Activated CD4-positive, alpha-beta T cell treated with anti-CD3 and anti-CD28 coated beads, Interleukin-2, amount 50 U/mL, for 24 hours (primary cell): ENCODE results near the gene DNMT3A.
A peak's percentile ranks its signal among the peaks of the same experiment; 100 is the strongest.
"Not testable (repeated sequence)": the region's sequence is repeated elsewhere in the genome, so short reads cannot be mapped to it uniquely, and the experiment has no call there.

Source experiments
- DNase-seq, 2 donors: peaks; one replicate each; pipeline ENCODE4 v3.0.0-alpha.2; 2020; ENCODE audit warnings: low read depth in 1 of 2, low spot score in 1 of 2

DNMT3A gene

DNA sequence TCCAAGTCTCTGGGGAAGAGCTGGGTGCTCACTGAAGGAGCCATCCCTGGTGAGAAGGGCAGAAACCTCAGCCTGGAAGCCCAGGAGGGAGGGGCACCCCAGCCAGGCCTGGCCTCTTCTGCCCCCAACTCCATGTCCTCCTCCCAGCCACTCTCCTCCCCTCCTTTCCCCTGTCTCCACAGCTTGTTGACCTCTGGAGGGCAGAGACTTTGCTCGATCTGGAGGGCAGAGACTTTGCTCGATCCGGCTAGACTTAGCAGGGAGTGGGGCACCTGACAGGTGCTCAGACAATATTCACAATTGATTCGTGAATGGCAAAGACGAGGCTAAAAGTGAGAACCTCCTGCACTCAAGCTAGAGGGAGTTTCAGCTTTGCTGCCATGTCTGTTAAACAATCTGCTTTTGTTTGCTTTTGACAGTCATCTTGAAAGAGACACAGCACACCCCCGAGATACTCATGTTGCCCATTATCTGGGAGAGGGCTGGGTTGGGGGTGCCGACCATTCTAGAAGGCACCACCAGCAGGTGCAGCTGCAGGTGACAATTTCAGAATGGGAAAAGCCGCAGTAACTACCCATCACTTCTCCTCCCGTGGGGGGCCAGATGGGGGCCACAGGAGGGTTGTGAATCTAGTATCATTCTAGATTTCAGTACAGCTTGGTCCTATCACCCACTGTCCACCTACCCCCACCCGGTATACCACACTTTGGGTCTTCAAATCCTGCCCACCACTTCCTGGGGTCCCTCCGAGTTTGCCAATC, 54.8 kb downstream of the DNMT3A start:
- no peak for DNase-seq

DNA sequence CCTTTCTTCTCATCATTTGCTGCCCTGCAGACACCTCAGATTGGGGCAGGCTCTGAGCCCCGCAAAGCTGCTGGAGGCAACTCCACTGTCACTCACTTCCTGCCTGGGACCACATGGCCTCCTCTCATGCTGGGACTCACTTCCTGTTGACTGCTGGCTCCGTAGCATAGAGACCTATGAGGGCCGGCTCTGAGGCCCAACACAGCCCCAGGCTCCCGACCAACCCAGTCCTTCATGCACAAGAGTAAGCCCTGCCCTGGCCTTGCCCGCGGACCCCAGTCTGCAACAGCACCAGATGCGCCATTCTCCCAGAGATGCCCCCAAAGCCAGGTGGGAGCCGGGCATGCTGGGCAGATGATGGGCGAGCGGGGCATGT, 55.7 kb downstream of the DNMT3A start:
- peak in 1 of 2 donors; percentile 58 for DNase-seq

DNA sequence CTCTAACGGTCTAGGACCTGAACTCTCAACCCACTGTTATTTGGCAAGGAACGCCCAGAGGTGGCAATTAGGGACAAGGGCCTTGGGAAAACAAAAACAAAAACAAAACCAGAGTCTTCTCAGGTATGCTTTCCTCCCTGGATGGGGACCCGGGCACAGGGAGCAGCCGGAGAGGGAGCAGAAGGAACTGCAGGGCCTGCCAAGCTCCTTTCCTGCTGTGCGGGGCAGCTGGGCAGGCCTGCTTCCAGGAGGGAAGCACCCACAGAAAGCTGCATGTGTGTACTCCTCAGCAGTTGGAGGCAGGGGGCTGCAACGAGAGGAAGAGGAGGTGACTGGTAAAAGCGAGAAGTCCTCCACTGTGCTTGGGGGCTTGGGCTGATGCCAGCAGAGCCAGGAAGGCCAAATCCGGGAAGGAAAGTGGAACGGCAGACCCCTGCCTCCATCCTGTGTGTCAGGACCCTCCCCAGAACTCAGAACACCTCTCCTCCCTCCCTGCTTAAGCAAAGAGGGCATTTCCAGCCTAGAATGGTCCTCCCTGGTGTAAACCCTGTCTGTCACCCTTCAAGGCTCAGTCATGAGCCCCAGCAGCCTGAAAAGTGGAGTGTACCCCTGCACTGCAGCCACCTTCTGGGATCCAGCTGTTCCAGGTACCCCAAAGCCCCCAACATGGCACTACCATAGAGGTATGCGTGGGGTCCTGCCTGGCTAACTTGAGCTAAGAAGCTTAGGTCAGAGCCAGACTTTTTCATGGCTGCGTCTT, 56.3 kb downstream of the DNMT3A start:
- DNase-seq, result no peak

DNA sequence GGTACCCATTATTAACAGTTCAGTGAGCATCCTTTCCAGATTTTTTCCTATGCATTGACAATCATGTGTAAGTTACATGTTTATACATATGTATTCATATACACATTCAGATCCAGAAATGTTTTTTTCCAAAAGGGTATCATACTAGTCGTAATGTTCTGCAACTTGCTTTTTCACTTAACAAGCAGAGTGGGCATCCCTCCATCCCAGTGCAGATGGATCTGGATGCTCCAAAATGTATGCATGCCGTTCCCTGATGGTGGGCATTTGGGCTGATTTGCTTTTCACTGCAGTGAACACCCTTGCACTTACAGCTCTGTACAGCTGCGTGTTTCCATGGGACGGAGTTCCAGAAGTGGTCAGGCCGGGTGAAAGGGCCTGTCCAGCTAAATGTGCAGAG, 57.0 kb downstream of the DNMT3A start:
- DNase-seq, result no peak

DNA sequence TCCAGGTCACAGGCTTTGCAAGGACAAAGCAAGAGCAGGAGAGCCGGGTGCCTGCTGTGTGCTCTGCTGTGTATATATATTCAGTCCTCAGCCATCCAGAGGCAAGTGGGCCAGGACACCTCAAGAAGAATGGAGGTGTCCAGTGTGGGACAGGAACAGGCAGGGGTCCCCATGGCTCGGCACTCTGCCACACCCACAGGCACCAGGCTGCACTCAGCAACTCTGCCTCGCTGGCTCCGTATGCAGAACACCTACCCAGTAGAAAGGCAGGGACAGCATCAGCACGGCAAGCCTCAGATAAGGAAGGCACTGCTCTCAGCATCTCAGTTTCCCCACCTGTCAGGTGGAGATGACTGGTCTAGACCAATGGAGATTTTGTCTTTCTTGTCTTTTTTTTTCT, 57.8 kb downstream of the DNMT3A start:
- DNase-seq, result no peak

DNA sequence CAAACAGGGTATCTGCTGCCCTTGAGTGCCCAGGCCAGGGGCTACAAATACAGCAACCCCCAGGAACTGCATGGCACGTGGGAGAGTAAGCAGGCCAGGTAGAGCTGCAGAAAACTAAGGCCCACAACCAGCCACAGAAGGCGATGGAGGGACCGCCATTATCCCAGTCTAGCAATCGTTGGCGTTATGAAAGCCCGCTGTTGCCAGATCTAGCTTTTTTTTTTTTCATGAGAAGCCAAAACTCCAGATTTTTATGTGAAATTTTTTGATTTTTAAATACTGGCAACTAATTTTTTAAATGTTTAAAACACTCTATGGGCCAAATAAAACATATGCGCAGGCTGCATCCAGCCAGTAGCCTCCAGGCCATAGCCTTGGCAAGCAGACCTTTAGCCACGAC, 59.8 kb downstream of the DNMT3A start:
- no peak for DNase-seq

DNA sequence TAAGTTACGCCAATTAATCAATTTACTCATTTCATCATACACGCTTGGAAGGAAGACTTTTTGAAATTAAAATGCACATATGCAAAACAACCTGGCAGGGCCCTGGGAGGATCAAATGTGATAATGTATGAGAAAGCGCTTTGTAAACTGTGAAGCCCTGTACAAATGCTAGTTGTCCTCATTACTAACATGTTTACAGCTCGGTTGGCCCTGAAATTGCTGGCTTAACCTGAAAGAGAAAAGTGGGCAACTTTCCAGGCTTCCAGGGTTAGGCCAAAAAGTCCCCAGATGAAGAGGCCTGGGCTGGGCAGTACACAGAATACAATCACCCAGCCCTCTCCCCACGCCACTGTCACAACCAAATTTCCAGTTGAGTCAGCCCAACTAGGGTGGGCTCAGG, 60.2 kb downstream of the DNMT3A start:
- no peak for DNase-seq

DNA sequence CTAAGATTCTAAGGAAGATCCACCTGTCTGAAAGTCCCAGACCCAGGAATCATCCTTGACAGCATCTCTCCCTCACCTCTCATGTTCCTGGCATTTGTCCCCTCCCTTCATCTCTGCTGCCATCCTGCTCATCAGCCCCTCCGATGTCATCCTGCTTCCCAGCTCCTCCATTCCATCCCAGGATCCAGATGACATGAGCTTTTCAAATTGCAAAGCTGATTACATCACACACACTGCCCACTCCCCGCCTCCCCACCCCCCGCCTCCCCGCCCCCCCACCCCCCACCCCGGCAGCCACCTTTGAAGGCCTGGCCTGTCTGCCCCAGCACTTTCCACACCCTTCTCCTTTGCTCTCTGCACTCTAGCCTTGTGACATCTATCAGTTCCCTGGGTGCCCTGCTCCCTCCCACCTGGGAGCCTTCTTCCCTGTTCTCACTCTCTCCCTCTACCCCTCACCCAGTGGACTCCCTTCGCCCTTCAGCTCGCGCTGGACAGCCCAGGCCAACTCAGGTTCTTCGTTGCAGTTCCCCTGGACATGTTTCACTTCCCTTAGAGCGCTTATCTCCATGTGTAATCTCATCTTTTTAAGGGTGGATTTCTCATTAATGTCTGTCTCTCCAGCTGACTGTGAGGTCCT, 61.6 kb downstream of the DNMT3A start:
- no peak for DNase-seq

DNA sequence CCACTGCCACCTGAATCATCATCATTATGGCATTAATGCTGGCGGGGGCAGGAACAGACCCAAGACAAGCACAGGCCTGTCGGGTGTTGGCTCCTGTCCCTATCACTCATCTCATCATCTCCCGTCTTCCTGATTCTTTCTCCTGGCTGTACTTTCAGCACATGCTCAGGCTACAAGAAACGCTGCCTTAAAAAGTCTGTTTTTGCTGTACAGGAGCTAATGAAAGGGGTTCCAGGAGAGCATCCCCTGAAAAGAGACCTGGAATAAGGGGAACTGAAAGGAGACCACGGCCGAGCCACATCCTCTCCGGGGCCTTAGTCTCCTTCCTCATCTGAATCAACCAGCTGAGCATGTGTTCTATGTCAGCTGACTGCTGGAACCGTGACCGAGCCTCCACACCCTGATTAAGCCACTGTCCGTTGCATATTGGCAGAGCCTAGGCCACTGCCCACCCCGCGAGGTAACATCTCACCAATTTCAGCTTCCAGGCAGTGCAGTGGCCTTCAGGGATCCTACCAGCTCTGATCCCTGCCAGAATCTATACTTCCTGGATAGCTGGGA, 62.6 kb downstream of the DNMT3A start:
- no peak for DNase-seq

DNA sequence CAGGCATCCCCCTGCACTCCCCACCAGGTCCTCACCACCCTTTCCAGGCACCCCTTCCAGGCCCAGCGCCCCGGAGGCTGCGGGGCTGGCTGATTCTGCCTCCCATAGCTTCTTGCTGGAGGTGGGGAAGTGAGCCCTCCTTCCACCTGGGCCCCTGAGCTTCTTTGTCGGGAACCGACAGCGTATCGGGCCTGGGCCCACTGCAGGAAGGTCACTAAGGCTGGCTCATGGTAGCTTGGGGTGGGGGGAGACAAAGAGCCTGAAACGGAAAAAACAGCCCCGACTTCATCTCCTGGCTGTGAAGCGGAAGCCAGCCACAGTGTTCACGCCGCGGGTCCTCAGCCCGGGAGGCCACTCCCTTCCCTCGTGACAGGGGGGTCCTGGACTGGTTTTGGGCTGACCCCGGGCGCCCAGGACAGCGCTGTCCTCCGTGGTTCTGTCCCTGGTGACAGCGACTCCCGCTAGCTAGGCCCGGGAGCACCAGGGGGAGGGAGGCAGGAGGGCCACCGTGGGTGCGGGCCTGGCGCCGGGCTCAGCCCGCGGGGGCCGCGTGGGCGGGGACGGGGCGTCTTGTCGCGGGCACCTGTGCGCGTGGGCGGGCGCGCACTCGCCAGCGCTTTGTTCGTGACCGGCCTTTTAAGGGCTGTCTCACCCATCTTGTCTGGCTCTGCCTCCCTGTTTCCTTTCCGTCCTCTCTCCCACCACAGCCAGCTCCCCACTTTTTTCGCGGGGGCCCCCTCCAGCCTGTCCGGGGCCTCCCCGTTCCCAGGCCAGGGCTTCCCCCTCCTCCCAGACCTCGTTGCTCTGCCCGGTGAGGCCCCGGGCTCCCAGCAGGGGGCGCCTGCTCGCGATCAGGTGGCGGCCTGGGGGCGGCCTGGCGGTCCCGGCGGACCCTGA, 64.9 kb downstream of the DNMT3A start:
- peak; percentile 52 to 62 for DNase-seq

DNA sequence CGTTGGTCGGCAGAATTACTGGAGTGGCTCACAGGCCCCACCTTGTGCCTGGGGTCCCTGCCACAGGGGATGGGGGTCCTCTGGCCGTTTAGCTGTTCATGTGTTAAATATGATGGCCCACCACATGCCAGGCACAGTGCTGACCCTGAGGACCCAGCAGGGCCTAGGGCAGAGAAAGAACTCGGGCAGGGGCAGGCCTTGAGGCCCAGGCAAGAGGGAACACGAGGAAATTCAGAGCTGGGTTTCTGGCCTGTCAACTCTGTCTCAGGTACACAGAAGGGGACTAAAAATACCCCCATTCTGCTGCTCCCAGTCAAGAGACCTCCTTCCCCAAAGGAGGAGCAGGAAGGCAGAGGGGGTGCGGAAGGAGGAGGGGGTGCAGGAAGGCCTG, 66.2 kb downstream of the DNMT3A start:
- DNase-seq, result no peak

DNA sequence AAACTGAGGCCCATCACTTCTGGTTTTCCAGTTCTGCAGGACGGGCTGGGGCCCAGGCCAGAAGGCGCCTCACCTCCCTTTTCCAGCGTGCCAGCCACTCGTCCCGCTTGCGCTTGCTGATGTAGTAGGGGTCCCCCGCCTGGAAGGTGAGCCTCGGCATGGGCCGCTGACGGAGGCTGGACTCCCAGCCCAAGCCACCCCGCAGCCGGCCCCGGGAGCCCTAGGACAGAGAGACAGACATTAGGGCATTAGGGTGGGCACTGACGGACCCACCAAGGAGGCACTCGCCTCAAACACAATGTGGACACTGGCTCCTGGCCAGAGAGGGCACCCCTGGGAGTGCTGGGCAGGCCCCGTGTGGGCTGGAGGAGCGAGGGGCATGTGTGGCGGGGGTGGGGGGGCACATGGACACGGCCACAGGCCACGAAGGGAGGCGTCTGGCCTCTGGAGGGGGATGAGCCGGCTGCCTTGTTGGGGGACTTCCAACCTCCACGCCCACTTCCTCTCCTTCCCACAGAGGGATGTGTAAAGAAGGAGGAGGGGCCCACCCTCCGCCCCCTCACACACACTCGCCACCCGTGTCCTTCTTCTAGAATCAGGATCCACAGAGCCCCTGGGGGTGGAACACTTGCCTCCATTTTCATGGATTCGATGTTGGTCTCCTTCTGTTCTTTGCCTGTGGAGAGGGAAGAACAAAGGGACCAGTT, 66.7 kb downstream of the DNMT3A start:
- DNase-seq, result no peak

DNA sequence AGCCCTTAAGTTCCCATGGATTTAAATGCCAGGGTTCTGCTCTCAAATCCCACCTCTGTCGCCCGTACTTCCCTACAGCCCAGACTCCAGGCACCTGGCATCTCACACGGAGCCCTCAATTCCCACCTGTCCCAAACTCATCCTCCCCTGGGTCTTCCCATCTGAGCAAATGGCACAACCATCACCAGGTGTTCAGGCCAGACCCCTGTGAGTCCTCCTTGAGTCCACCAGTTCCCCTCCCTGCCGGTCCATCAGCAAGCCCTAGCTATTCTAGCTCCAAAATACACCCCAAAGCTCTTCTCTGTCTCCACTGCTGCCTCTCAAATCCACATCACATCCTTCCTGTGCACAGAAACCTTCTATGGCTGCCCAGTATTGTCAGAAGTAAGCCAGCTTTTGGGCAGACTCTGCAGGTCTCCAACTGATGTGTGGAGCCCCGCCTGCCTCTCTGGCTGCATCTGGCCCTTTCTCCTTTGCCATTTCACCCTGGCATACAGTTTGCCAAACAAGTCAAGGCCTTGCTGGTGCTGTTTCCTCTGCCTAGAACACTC, 67.7 kb downstream of the DNMT3A start:
- no peak for DNase-seq

DNA sequence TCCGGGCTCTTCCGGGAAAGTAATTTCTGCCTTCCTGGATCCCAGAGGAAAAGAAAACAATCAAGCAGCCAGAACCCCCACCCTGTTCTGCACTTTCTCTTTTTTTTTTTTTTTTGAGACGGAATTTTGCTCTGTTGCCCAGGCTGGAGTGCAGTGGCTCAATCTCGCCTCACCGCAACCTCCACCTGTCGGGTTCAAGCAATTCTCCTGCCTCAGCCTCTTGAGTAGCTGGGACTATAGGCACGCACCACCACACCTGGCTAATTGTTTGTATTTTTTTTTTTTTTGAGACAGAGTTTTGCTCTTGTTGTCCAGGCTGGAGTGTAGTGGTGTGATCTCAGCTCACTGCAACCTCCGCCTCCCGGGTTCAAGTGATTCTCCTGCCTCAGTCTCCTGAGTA, 69.0 kb downstream of the DNMT3A start:
- DNase-seq, result not testable (repeated sequence)

DNA sequence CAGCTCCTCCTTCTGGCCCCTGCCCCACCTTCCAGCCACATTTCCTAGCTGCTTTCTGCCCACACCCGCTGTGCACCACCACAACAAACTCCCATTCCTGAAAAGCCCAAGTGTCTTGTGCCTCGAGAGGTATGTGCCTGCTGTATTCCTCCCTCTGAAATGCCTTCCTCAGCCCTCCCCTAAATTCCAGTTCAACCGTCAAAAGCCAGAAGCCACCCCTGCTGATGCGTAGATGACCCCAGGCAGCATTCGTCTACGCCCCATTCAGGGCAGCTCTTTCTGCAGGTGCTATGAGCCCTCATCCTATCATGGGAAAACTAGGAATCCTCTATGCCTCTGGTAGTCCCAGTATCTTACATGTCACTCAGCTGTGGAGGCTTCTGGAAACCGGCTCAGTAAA, 71.7 kb downstream of the DNMT3A start:
- no peak for DNase-seq

DNA sequence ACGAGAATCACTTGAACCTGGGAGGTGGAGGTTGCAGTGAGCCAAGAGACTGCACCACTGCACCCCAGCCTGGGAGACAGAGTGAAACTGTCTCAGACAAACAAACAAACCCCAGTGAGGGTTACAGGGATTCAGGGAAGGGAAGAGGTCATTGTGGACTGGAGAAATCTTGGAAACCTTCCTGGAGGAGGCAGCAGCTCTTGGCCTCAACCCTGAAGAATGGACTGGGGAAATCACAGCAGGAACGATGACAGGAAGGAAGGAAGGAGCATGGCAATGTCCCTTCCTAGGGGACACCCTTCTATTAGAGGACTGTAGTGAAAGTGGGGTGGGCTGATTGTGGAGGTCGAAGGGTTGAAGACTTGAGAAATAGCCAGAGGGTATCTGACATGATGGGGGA, 72.5 kb downstream of the DNMT3A start:
- DNase-seq, result no peak

DNA sequence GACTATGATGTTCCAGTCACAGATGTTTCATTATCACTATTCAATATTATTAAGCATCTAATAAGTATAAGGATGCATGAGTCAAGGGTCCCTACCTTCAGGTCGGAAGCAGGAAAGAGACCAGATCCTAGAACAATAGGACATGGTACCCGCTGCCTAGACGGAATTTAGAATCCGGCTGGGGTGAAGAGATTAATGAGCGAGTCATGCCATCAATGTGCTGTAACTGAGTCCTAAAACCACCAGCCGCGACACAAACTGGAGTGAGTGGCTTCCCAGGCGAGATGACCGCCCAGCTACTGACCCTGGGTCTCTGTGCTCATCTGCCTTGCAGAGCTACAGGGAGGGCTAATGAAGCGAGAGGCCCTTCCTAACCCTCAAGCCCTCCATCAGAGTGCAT, 73.6 kb downstream of the DNMT3A start:
- no peak for DNase-seq

DNA sequence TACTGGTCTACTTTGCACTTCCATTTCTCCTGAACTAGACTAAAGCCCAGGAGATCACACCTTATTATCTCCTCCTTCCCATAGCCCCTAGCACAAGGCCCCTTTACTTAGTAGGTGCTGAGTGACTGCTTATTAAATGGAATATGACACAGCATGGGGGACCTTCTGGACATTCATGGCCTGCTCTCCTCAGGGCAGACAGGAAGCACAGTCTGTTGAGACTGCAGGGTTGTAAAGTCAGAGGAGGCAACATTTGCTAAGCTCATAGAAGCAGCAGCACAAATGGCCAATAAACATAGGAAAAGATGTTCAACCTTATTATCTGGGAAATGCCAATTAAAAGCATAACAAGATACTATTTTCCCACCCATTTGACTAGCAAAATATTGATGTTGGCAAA, 75.3 kb downstream of the DNMT3A start:
- no peak for DNase-seq

DNA sequence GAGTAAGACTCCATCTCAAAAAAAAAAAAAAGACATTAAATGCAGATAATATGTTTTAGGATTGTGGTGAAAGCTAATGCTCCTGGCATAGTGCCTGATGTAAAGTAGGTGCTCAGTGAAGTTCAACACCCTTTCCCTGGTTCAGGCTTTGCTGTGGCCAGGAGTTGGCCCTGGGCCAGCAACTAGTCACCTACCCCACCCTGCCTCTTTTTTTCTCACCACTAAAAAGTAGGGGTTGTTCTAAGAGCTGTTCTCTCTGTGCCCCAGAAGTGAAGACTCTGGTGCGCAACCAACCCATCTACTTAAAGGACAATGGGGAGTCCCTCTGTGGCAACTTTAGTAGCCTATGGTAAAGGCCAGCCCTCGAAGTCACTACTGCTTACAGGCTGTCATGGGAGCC, 75.9 kb downstream of the DNMT3A start:
- no peak for DNase-seq

DNA sequence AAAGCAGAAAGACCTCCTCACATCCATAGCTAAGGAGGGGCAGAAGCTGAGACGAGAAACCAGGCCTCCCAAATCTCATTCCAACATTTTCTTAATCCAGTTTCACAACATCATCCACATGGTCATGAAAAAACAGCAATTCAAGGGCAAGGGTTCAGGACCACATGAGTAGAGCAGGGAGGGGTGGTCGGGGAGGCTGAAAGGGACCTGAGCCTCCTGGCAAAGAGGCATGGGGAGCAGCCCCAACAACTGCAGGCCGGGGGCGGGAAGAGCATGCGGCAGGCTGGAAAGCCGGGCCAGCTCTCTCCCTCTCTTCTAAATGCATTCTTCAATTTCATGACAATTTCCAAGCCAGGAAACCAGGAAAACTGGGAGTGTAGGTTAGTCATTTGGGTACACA, 76.7 kb downstream of the DNMT3A start:
- DNase-seq, result no peak
